Heart right ventricle (tissue), 16 donors: Measurements from ENCODE around the gene CDHR3. TPM values are rescaled to one million over a fixed set of nuclear protein-coding genes. Genes with fewer than 3 reads are reported as not detected.
"Not testable (repeated sequence)": the region's sequence is repeated elsewhere in the genome, so short reads cannot be mapped to it uniquely, and the experiment has no call there.

Experiments used
- ATAC-seq, 8 donors: fragments of 200-7000 bp; cut with Tn5 transposase; one replicate each; pipeline ENCODE4 v1.9.1; 2020; ENCODE audit warnings: mild to moderate bottlenecking in 8 of 8, moderate library complexity in 8 of 8, moderate number of reproducible peaks in 1 of 8
- DNase-seq, 2 donors: peaks; one replicate each; pipeline ENCODE4 v3.0.0-alpha.2; 2020
- H3K27ac ChIP-seq, 10 donors: fragments of 200-600 bp; sonication (generic) in 2 of 10; one replicate each; pipeline versions ENCODE4 v1.5.0 to v1.8.0; 2020 to 2022; ENCODE audit warnings: mild to moderate bottlenecking in 3 of 10
- H3K27me3 ChIP-seq, 7 donors: fragments of 200-600 bp; one replicate each; pipeline ENCODE4 v1.8.0; 2021 to 2022; ENCODE audit warnings: mild to moderate bottlenecking in 2 of 7
- H3K36me3 ChIP-seq, 9 donors: fragments of 200-600 bp; sonication (generic) in 1 of 9; one replicate each; pipeline versions ENCODE4 v1.5.0 to v1.8.0; 2020 to 2022; ENCODE audit warnings: mild to moderate bottlenecking in 2 of 9
- H3K4me1 ChIP-seq, 9 donors: fragments of 200-600 bp; sonication (generic) in 1 of 9; one replicate each; pipeline versions ENCODE4 v1.5.0 to v1.8.0; 2020 to 2022; ENCODE audit warnings: mild to moderate bottlenecking in 4 of 9
- H3K4me3 ChIP-seq, 10 donors: fragments of 200-600 bp; sonication (generic) in 2 of 10; one replicate each; pipeline versions ENCODE4 v1.5.0 to v1.8.0; 2020 to 2022; ENCODE audit warnings: mild to moderate bottlenecking in 7 of 10, moderate library complexity in 2 of 10
- H3K9me3 ChIP-seq, 11 donors: fragments of 200-600 bp in 10 of 11; sonication (generic) in 2 of 11; one replicate each; pipeline versions ENCODE4 v1.5.0 to v1.8.0; 2013 to 2022; ENCODE audit warnings: mild to moderate bottlenecking in 2 of 11, control low read depth in 1 of 11, moderate library complexity in 1 of 11
- WGBS, 2 donors: extraction: QIAGEN DNeasy Blood & Tissue Kit; methylation state at CpG; one replicate each; pipeline ENCODE4 v1.1.7; 2013; ENCODE audit warnings: inconsistent platforms in 1 of 2; 5-methylcytosine and 5-hydroxymethylcytosine counted together
- intact Hi-C, 10 donors: fragments of 100-400 bp; cut with DNase I; formaldehyde crosslinking; loops; one replicate each; pipeline versions ENCODE4 v1.11.1 to v1.14.2; 2022
- polyA plus RNA-seq, 2 donors: library from polyadenylated mRNA; stranded (reverse); fragments of 200-250 nt; gene quantifications; one replicate each; pipeline ENCODE4 v1.2.3, GENCODE V29; 2013
- total RNA-seq, 10 donors: library from RNA; stranded (reverse); fragmentation: NEBNext Ultra II Directional in 3 of 10; extraction: Animal tissue kit (Norgen Biotek cat#: 25700) in 3 of 10; gene quantifications; one replicate each; pipeline versions ENCODE4 v1.2.1 to v1.2.4, GENCODE V29; 2021 to 2023
- TF ChIP-seq, protein P1 (sequence below), 9 donors: fragments of 200-600 bp; sonication (generic) in 2 of 9; IDR thresholded peaks; one replicate each; pipeline versions ENCODE4 v1.5.0 to v1.8.0; 2021 to 2022; ENCODE audit warnings: antibody characterized with exemption in 9 of 9, mild to moderate bottlenecking in 5 of 9, moderate library complexity in 1 of 9
- donor health status: Arrhythmogenic right ventricular cardiomyopathy.
- donor health status: ischemic (EF 13 %, LVEDD 7.1; RV severe dilation, severe dysfunction).
- donor health status: healthy with polysubstance abuse.
- donor health status: DM: no; HTN: yes; CAD: no.
- donor health status: DM: no; HTN: no; CAD: no.
- donor health status: ischemic (EF 25% LVEDD 6.9; RV normal size, moderate dysfunction).
- donor health status: ischemic (EF 25% LVEDD 5.7; RV mildly dilated, moderate dysfunction).
- donor health status: healthy.
- donor health status: DM: yes; HTN: yes; CAD: no.
- donor health status: Ischemic cardiomyopathy.
- donor health status: ischemic (EF 35%, LVEDD 5.7; RV mildly dilated, moderate dysfunction).
- donor health status: nonischemic (EF 11% LVEDD 7.7; RV severe dilation, severe dysfunction).
- donor health status: DM: yes; HTN: yes; CAD: no.
- donor health status: PGD.
- donor health status: ischemic (EF 29% LVEDD 5.4; RV normal size, mild dysfunction).
- donor health status: nonischemic (EF 23%, LVEDD 6.1; RV moderate dilation, normal function).

The CDHR3 gene
- total and polyA plus RNA-seq, 12 donors, result 0.59 to 14.2 (median 1.9) TPM

DNA sequence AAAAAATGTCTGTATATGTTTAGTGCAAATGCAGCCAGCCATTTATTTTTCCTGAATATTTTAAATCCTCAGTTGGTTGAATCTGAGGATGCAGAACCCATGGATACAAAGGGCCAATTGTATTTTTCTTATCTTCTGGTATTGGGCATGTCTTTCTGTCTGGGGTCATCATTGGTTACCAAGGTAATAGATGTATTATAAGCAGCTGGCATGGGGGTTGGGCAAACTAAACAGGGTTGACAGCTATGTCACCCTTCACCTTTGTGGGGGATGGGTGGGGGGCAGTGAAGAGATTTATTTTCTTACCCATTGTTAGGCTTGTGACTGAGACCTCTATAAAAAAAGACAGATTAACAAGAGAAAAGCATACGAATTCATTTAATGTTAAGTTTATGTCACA lies 38.8 kb downstream of the CDHR3 start:
- Histone ChIP-seq H3K4me3 (no peak overlapping the region), H3K36me3 (no peaks in the 10 kb centered on the region), H3K27me3 (peaks cover 0 to 9% (median 0%) of the 10 kb centered on the region in 7 donors), H3K9me3 (peaks cover 0 to 5% (median 0%) of the 10 kb centered on the region in 11 donors), H3K27ac (no peak overlapping the region), H3K4me1 (no peaks in the 10 kb centered on the region)
- 81 to 89% methylated on average over 1 of the region's 1 CpG for WGBS, 2 donors
- DNase-seq (no peak), ATAC-seq (no peak)
- TF ChIP-seq, protein P1, sequence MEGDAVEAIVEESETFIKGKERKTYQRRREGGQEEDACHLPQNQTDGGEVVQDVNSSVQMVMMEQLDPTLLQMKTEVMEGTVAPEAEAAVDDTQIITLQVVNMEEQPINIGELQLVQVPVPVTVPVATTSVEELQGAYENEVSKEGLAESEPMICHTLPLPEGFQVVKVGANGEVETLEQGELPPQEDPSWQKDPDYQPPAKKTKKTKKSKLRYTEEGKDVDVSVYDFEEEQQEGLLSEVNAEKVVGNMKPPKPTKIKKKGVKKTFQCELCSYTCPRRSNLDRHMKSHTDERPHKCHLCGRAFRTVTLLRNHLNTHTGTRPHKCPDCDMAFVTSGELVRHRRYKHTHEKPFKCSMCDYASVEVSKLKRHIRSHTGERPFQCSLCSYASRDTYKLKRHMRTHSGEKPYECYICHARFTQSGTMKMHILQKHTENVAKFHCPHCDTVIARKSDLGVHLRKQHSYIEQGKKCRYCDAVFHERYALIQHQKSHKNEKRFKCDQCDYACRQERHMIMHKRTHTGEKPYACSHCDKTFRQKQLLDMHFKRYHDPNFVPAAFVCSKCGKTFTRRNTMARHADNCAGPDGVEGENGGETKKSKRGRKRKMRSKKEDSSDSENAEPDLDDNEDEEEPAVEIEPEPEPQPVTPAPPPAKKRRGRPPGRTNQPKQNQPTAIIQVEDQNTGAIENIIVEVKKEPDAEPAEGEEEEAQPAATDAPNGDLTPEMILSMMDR (IDR thresholded peaks at IDR 0.05), result no peak
- intact Hi-C loops, result loop anchor here in 4 of 10 donors (10.0 kb wide), 2 partner anchors 127 to 347 kb away; partner anchors contain the start of gene ATXN7L1 (in 1 of the 4)

DNA sequence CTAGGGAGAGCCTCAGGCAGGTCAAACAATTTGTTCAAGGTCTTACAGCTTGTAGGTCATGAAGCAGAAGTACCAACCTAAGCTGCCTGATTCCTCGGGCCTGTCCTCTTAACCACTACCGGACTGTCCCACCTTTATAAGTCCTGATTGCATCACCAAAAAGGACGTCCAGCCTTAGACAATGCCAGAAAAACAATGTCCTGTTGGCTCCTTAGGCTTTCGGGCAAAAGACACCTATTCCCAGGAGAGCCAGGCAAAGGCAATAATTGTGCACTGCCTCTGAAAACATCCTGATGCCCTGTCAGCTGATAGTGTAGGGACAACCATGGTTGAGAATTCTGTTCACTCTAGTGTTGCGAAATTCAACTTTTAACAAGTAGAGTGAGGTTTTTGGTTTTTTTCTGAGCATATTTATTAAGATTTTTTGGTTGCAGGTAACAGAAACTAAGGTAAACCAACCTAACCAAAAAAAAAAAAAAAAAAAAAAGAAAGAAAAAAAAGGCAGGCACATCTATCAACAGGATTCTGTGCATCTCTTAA lies 40.5 kb downstream of the CDHR3 start:
- 76 to 84% methylated on average over 5 of the region's 5 CpGs for WGBS, 2 donors
- intact Hi-C loops, result loop anchor here in 4 of 10 donors (10.0 kb wide), 2 partner anchors 129 to 349 kb away; partner anchors contain the start of gene ATXN7L1 (in 1 of the 4)

DNA sequence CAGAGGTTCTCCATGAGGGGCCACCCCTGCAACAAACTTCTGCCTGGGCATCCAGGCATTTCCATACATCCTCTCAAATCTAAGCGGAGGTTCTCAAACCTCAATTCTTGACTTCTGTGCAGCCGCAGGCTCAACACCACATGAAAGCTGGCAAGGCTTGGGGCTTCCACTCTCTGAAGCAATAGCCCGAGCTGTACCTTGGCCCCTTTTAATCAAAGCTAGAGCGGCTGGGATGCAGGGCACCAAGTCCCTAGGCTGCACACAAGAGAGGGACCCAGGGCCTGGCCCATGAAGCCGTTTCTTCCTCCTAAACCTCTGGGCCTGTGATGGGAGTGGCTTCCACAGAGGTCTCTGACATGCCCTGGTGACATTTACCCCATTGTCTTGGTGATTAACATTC lies 43.8 kb downstream of the CDHR3 start:
- Histone ChIP-seq H3K36me3 (no peaks in the 10 kb centered on the region), H3K4me1 (peaks cover 0 to 16% (median 5%) of the 10 kb centered on the region in 9 donors), H3K27me3 (no peaks in the 10 kb centered on the region), H3K9me3 (peaks cover 0 to 14% (median 0%) of the 10 kb centered on the region in 11 donors), H3K4me3 (no peak overlapping the region), H3K27ac (no peak overlapping the region)
- WGBS, 2 donors, result 97 to 100% methylated on average over 5 of the region's 5 CpGs
- TF ChIP-seq, protein P1 (IDR thresholded peaks at IDR 0.05), result no peak
- intact Hi-C loops, result loop anchor here in 5 of 10 donors (5.0 to 10.0 kb wide), 4 partner anchors 70 to 352 kb away; partner anchors contain the start of gene ATXN7L1 (in 1 of the 5)
- ATAC-seq (no peak), DNase-seq (no peak)

More for the DNA sequence above, 40.5 kb downstream of the CDHR3 start:
- Histone ChIP-seq H3K9me3 (peaks cover 0 to 14% (median 0%) of the 10 kb centered on the region in 11 donors), H3K4me3 (no peak overlapping the region), H3K27ac (no peak overlapping the region), H3K27me3 (peaks cover 0 to 9% (median 0%) of the 10 kb centered on the region in 7 donors), H3K4me1 (no peaks in the 10 kb centered on the region), H3K36me3 (no peaks in the 10 kb centered on the region)
- DNase-seq, result no peak
- ATAC-seq, result no peak
- TF ChIP-seq, protein P1 (IDR thresholded peaks at IDR 0.05), result no peak

DNA sequence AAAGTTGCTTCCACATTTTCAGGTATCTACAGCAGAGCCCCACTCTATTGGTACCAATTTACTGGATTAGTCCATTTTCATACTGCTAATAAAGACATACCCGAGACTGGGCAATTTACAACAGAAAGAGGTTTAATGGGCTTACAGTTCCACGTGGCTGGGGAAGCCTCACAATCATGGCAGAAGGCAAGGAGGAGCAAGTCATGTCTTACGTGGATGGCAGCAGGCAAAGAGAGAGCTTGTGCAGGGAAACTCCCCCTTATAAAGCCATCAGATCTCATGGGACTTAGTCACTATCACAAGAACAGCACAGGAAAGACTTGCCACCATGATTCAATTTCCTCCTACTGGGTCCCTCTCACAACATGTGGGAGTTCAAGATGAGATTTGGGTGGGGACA lies 44.7 kb downstream of the CDHR3 start:
- not testable (repeated sequence) for ATAC-seq

More for the DNA sequence above, 44.7 kb downstream of the CDHR3 start:
- not testable (repeated sequence) for DNase-seq, H3K36me3 ChIP-seq, H3K4me3 ChIP-seq, H3K27me3 ChIP-seq, H3K27ac ChIP-seq
- Histone ChIP-seq H3K4me1 (peaks cover 0 to 16% (median 5%) of the 10 kb centered on the region in 9 donors), H3K9me3 (peaks cover 0 to 14% (median 0%) of the 10 kb centered on the region in 11 donors)
- WGBS, 2 donors, result 84 to 93% methylated on average over 3 of the region's 3 CpGs
- intact Hi-C loops, result loop anchor here in 8 of 10 donors (2.0 to 10.0 kb wide), 7 partner anchors 70 to 355 kb away; partner anchors contain the start of gene ATXN7L1 (in 1 of the 8)
